Keratinocyte (primary cell): ENCODE results near the gene STRIT1. TPM values are rescaled to one million over a fixed set of nuclear protein-coding genes. Genes with fewer than 3 reads are reported as not detected.

Experiments
- DNase-seq: peaks from one replicate; pipeline ENCODE4 v3.0.0-alpha.2; 2011; ENCODE audit warnings: low read depth, missing footprints, low spot score
- FAIRE-seq: peaks from 2 replicates; lab custom pipeline; 2011; peaks lifted over from hg19 to GRCh38; lab: Jason Lieb, UNC
- H2AFZ ChIP-seq: 2 replicates; pipeline ENCODE4 v1.6.0; 2012; ENCODE audit warnings: low read length, control low read depth, inconsistent platforms; ENCODE audit not compliant: control insufficient read depth
- H3K27ac ChIP-seq: 2 replicates; pipeline ENCODE4 v1.5.1; 2011; ENCODE audit warnings: low read length; ENCODE audit not compliant: control insufficient read depth, insufficient read depth
- H3K27me3 ChIP-seq: 3 replicates; pipeline ENCODE4 v1.6.0; 2011; ENCODE audit warnings: low read length; ENCODE audit not compliant: control insufficient read depth, insufficient read depth; ENCODE audit errors: extremely low read depth
- H3K36me3 ChIP-seq, 2 experiments: 2 replicates in 1 of 2; 3 replicates in 1 of 2; pipeline ENCODE4 v1.5.1; 2011; ENCODE audit warnings: low read length in 2 of 2, mild to moderate bottlenecking in 1 of 2; ENCODE audit not compliant: control insufficient read depth in 2 of 2, insufficient read depth in 2 of 2; ENCODE audit errors: extremely low read depth in 1 of 2
- H3K4me1 ChIP-seq: 3 replicates; pipeline ENCODE4 v1.5.1; 2011; ENCODE audit warnings: low read length; ENCODE audit not compliant: control insufficient read depth, insufficient read depth; ENCODE audit errors: extremely low read depth
- H3K4me2 ChIP-seq: 3 replicates; pipeline ENCODE4 v1.6.0; 2011; ENCODE audit warnings: low read depth, low read length; ENCODE audit not compliant: control insufficient read depth, insufficient read depth; ENCODE audit errors: extremely low read depth
- H3K4me3 ChIP-seq, 3 experiments: fragments of 200-600 bp in 1 of 3; sonication (generic) in 1 of 3; 2 replicates in 2 of 3; 3 replicates in 1 of 3; pipeline ENCODE4 v1.5.1; 2011 to 2016; ENCODE audit warnings: low read length in 3 of 3, mild to moderate bottlenecking in 3 of 3, control low read depth in 2 of 3, inconsistent platforms in 1 of 3, low read depth in 1 of 3, mixed read lengths in 1 of 3, mixed run types in 1 of 3, moderate library complexity in 1 of 3; ENCODE audit not compliant: control insufficient read depth in 2 of 3, insufficient read depth in 2 of 3; ENCODE audit errors: extremely low read depth in 1 of 3
- H3K79me2 ChIP-seq: 2 replicates; pipeline ENCODE4 v1.6.0; 2012; ENCODE audit warnings: low read length; ENCODE audit not compliant: control insufficient read depth, insufficient read depth
- H3K9ac ChIP-seq: 3 replicates; pipeline ENCODE4 v1.6.0; 2011; ENCODE audit warnings: low read length; ENCODE audit not compliant: control insufficient read depth, insufficient read depth; ENCODE audit errors: extremely low read depth
- H3K9me1 ChIP-seq: 3 replicates; pipeline ENCODE4 v1.6.0; 2011; ENCODE audit warnings: low read length; ENCODE audit not compliant: control insufficient read depth, insufficient read depth; ENCODE audit errors: extremely low read depth
- H3K9me3 ChIP-seq: 2 replicates; pipeline ENCODE4 v1.5.1; 2012; ENCODE audit warnings: low read depth, low read length; ENCODE audit not compliant: control insufficient read depth
- H4K20me1 ChIP-seq: 3 replicates; pipeline ENCODE4 v1.6.0; 2011; ENCODE audit warnings: low read length; ENCODE audit not compliant: control insufficient read depth, insufficient read depth; ENCODE audit errors: extremely low read depth
- CTCF ChIP-seq, 3 experiments: IDR thresholded peaks in 1 of 3; conservative IDR thresholded peaks in 1 of 3; optimal IDR thresholded peaks in 1 of 3; 2 replicates in 2 of 3; 3 replicates in 1 of 3; pipeline versions ENCODE3 to v1.5.1; 2011; ENCODE audit warnings: low read length in 3 of 3, mild to moderate bottlenecking in 3 of 3, moderate library complexity in 2 of 3, control low read depth in 1 of 3, inconsistent platforms in 1 of 3; ENCODE audit not compliant: insufficient read depth in 2 of 3; ENCODE audit errors: extremely low read depth in 1 of 3
- EZH2 ChIP-seq: IDR thresholded peaks from one replicate; pipeline ENCODE4 v1.6.1; 2012; ENCODE audit warnings: inconsistent platforms, mild to moderate bottlenecking, low read length, moderate library complexity
- dilution Hi-C: fragments of 300-500 bp; cut with MboI; formaldehyde crosslinking; loops from one replicate; pipeline ENCODE4 v1.7.0; 2020; ENCODE audit warnings: low sequenced_read_pairs; ENCODE audit not compliant: extremely low pct_ligation_motif_present
- polyA plus RNA-seq, 5 experiments: library from polyadenylated mRNA; depleted of rRNA in 3 of 5; stranded (reverse) in 3 of 5; stranded (forward) in 1 of 5; unstranded in 1 of 5; fragments of >200 nt; gene quantifications; 1 replicate in 1 of 5; 2 replicates in 3 of 5; 3 replicates in 1 of 5; pipeline versions ENCODE4 v1.2.1 to v1.2.3, GENCODE V29; 2011 to 2012; ENCODE audit warnings: missing spikeins in 2 of 5, low read depth in 1 of 5, low replicate concordance in 1 of 5

Gene STRIT1
- polyA plus RNA-seq, 1 donor (not counting 4 experiments of a cell fraction or from before 2014, with no cell fraction given), result not detected

- no peaks in the 10 kb centered on the region for H3K36me3 ChIP-seq
- FAIRE-seq, result no peak
- H2AFZ ChIP-seq, result no peak overlapping the region
- H3K9me3 ChIP-seq, result no peaks in the 10 kb centered on the region
- dilution Hi-C loops, result no loop called here
- H3K79me2 ChIP-seq, result no peaks in the 10 kb centered on the region
- DNase-seq, result no peak
- H4K20me1 ChIP-seq, result no peaks in the 10 kb centered on the region
- no peaks in the 10 kb centered on the region for H3K9me1 ChIP-seq
- no peaks in the 10 kb centered on the region for H3K4me1 ChIP-seq
- no peak overlapping the region for H3K9ac ChIP-seq
- H3K27me3 ChIP-seq, result no peaks in the 10 kb centered on the region
- H3K4me3 ChIP-seq, result no peak overlapping the region
- H3K27ac ChIP-seq, result no peak overlapping the region
- no peak overlapping the region for H3K4me2 ChIP-seq
- no peak for TF ChIP-seq EZH2
- no peak for TF ChIP-seq CTCF (optimal IDR thresholded peaks at IDR 0.05 in 1 of 3, IDR thresholded peaks at IDR 0.05 in 1 of 3, conservative IDR thresholded peaks at IDR 0.05 in 1 of 3; ENCODE audit: extremely low read depth in 1 of 3, insufficient read depth in 2 of 3, low read length in 3 of 3)
Observed at GRCh38 chr3:155313300-155313699, 19.8 kb upstream of the STRIT1 start.

GRCh38 chr3:155312781-155313180 lies 19.3 kb upstream of the STRIT1 start:
- dilution Hi-C loops, result no loop called here
- H3K4me3 ChIP-seq, result no peak overlapping the region
- no peaks in the 10 kb centered on the region for H3K79me2 ChIP-seq
- H3K27me3 ChIP-seq, result no peaks in the 10 kb centered on the region
- H4K20me1 ChIP-seq, result no peaks in the 10 kb centered on the region
- H3K4me1 ChIP-seq, result no peaks in the 10 kb centered on the region
- FAIRE-seq, result no peak
- H3K4me2 ChIP-seq, result no peak overlapping the region
- H3K36me3 ChIP-seq, result no peaks in the 10 kb centered on the region
- H3K9me3 ChIP-seq, result no peaks in the 10 kb centered on the region
- no peak overlapping the region for H3K9ac ChIP-seq
- H2AFZ ChIP-seq, result no peak overlapping the region
- H3K9me1 ChIP-seq, result no peaks in the 10 kb centered on the region
- TF ChIP-seq EZH2 (no peak), CTCF (optimal IDR thresholded peaks at IDR 0.05 in 1 of 3, IDR thresholded peaks at IDR 0.05 in 1 of 3, conservative IDR thresholded peaks at IDR 0.05 in 1 of 3; ENCODE audit: extremely low read depth in 1 of 3, insufficient read depth in 2 of 3, low read length in 3 of 3) (no peak)
- DNase-seq, result no peak
- no peak overlapping the region for H3K27ac ChIP-seq
